Medulla oblongata (tissue), 1 donor: ENCODE results near the gene MTM1.

Experiments used
- DNase-seq: peaks from one replicate; pipeline ENCODE4 v3.0.0-alpha.2; 2015; ENCODE audit errors: extremely low spot score

The MTM1 gene

GRCh38 chrX:150568320-150569154 lies at the start of gene MTM1:
Gene MTM1 (plus strand): TSS chrX:150568621. CDS start chrX:150592615, 23,994 bp downstream.
- peak; percentile 95 for DNase-seq

GRCh38 chrX:150522494-150522893 lies 45.9 kb upstream of the MTM1 start:
- DNase-seq = no peak

DNA sequence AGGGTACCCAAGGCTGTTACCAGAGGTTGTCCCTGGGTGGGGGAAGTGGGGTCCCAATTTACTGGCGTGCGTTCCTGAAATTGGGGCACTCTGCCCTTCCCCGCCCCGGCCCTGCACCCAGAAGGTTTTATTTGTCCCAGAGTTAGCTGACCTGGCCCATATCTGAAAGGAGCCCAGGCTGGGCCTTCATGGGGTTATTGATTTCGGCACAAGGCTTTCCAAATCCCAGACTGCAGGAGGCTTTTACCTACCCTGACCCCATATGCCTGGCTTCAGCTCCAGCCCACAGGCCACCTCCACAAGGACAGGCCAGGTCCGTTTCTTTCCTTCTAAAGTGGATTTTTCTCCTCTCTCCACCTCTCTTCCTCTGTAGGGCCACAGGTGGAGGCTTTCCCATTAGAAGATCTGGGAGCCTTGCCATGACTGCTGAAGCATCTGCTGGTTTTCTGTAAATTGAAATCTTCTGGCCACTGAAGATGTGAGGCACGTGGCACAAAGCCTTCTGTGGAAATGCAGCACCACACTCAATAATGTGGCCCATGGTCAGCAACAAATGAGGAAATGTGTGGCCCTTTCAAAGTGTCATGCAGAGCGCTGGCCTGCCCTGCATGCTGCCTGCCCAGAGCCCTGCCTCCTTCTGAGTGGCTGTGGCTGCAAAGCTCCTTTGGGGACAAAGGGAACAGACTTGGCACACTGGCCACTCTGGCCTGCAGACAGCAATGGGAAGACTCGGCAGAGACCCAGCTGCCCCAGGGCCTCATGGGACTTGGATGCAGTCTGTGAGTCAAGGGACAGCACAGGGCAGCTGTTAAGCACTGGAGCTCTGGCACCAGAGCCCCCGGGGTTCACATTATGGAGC lies 43.1 kb upstream of the MTM1 start:
- DNase-seq = peak; percentile 82

- no peak for DNase-seq
Measured at GRCh38 chrX:150526692-150527091, 41.7 kb upstream of the MTM1 start.

- DNase-seq = no peak
Measured at GRCh38 chrX:150527108-150527507, 41.3 kb upstream of the MTM1 start.

- no peak for DNase-seq
Measured at GRCh38 chrX:150529587-150529986, 38.8 kb upstream of the MTM1 start.

- DNase-seq = no peak
Measured at GRCh38 chrX:150530821-150531220, 37.6 kb upstream of the MTM1 start.

DNA sequence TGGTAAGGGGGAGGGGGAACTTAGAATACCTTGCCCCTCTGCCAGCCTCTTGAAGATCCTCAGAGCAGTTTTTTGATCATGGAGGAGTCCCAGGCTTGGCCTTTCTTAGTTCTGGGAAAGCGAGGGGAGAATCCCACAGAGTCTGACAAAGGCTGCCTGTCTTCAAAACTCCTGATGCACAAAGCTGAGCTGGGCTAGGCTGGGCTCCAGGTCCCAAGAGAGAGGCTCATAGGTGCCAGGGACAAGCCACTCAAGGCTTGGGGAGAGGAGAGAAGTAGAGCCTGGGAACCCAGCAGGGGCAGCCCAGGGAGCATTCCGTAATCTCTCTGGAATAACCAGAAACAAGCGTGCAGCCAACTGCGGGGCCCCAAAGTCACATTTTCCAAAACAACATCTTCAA lies 37.0 kb upstream of the MTM1 start:
- DNase-seq = peak; percentile 41

- DNase-seq = no peak
Measured at GRCh38 chrX:150533863-150534262, 34.6 kb upstream of the MTM1 start.

DNA sequence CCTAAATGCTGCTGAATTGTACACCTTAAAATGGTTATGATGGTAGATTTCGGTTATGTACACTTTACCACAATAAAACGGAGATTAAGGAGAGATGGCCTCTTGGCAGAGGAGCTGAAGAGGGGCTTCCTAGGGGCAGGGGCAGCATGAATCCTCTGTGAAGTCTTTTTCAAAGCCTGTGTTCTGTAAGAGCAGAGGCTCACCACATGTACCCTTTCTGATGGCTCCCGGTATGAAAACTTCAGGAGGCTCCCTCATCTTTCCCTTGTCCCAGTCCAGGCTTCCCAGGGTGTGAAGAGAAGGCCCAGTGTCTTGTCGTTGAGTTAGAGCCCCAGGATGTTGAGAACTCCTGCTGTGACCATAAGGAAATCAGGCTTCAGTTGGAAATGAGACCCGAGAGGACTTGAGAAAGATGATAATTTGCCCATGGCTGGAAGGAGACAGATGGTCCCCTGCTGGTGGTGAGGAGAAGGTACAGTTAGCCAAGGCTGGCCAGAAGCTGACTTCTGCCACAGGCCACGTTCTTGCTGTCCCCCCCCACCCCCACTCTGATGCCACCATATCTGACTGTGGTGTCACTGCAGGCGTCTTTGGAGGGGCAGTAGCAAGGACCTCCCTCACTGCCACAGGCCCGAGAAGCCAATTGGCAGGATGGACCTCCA lies 31.8 kb upstream of the MTM1 start:
- no peak for DNase-seq

GRCh38 chrX:150537851-150538250 lies 30.6 kb upstream of the MTM1 start:
- DNase-seq = no peak

GRCh38 chrX:150540965-150541364 lies 27.5 kb upstream of the MTM1 start:
- DNase-seq = no peak

- no peak for DNase-seq
Measured at GRCh38 chrX:150542846-150543229, 25.6 kb upstream of the MTM1 start.

DNA sequence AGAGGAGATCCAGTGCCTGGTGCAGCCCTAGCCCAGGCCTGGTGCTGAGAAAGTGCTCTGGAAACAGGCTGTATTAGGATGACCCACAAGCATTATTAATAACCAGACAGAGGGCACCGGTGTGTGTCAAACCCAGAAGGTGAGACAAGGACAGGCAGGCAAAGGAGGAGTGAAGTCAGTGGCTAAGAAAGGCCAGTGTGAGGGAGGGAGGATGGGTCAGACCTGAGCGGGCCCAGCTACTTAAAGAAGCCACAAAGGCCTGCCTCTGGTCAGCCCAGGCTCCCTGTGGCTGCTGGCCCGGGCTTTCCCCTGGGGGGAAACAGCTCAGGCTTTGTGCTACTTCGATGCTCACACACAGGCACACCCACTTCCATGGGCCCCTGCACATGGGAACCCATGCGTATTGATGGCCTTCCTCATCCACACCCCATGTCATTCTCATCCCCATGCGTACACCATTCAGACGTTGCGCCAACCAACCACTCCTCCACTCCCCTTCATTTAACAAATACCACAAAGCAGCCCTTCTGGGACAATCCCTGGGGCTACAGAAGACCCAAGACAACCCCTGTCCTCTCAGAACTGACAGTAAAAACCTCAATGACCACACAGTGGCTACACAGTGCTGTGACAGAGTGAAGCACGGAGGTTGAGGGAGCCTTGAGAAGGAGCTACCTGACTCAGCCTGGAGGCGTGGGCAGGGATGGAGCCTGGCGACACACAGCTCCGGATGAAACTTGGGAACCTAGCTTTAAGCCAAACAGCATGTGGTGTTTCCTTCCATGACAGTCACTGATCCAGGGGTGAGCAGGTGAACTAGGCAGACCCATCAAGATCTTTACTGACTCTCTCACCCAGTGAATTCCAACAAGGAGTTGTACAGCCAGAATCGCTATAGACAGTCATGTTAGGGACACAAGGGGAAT lies 24.9 kb upstream of the MTM1 start:
- no peak for DNase-seq

DNA sequence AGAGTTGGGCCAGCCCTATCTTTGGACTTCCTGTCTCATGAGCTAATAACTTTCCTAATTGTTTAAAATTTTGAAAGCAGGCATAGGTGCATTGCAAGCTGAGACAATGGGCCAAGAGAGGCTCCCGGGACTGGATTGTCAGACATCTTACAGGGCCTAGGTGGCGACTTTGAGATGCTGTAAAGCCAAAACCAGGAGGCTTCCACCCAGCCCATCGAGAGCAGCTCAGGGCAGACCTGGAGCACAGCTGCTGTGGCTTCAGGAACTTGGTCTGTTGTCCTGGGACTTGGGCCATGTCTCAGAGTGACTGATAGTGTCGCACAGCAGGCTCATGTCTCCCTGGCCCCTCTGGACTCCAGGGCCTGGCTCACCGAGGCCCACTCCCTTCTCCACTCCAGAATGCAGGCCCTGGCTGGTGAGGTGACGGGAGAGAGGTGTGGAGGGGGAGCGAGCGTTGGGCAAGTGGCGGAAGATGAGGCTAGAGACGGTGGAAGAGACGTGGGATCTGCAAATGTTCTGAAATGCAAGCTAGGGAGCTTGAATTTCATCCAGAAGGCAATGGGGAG lies 24.1 kb upstream of the MTM1 start:
- no peak for DNase-seq

DNA sequence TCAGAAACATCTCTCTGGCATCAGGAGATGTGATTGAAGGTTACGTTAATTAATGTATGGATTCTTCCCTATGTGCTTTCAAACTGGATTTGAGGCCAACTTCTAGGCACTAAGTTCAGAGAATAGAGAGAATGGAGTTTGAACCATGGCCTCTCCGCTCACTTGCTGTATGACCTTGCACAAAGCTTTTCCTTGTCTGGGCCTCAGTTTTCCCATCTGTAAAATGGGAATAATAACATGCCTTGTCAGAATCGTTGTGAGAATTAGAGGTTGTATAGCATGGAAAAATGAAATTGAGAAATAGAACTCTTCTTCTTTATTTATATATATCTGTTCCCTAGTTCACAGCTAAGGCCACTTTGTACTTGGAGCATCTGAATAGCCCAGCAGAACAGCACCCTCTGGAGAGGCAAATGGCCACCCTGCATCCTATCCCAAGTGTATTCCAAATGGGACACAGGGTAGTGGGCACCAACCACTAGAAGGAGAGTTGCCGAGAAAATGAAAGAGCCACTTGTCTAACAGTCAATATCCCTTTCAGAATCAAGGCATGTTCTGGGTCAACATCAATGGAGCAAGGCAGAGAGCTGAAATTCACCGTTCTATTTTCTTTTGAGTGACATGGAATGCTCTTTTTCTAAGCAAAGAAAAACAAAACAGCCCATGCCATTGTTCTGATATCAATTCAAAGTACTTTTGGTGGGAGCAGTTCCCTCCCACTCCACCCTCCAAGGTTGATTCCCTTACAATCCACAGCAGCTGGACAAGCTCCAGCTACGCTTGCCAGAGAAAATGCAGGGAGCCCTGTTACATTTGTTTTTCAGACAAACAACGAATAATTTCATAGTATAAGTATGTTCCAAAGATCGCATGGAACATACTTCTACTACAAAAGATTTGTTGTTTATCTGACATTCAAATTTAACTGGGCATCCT lies 23.3 kb upstream of the MTM1 start:
- DNase-seq = peak; percentile 52

- no peak for DNase-seq
Measured at GRCh38 chrX:150546711-150547153, 21.7 kb upstream of the MTM1 start.

- peak; percentile 74 for DNase-seq
Measured at GRCh38 chrX:150547375-150548115, 20.9 kb upstream of the MTM1 start.

GRCh38 chrX:150548251-150548650 lies 20.2 kb upstream of the MTM1 start:
- DNase-seq = peak; percentile 2
